DLD1 (cell line): ENCODE measurements around the gene ATP13A1.
"Not testable (repeated sequence)": the region's sequence is repeated elsewhere in the genome, so short reads cannot be mapped to it uniquely, and the experiment has no call there.

Source experiments
- in situ Hi-C: cut with HindIII; loops from 2 replicates; pipeline ENCODE4 v1.10.0; 2017; ENCODE audit warnings: low sequenced_read_pairs

The ATP13A1 gene

DNA sequence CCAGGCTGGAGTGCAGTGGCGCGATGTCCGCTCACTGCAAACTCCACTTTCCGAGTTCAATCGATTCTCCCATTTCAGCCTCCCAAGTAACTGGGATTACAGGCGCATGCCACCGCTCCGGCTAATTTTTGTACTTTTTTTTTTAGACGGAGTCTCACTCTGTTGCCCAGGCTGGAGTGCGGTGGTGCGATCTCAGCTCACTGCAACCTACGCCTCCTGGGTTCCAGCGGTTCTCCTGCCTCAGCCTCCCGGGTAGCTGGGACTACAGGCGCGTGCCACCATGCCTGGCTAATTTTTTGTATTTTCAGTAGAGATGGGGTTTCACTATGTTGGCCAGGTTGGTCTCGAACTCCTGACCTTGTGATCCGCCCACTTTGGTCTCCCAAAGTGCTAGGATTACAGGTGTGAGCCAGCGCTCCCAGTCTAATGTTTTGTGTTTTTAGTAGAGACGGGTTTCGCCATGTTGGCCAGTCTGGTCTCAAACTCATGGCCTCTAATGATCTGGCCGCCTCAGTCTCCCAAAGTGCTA lies 2.0 kb upstream of the ATP13A1 start:
- in situ Hi-C loops = not testable (repeated sequence)

DNA sequence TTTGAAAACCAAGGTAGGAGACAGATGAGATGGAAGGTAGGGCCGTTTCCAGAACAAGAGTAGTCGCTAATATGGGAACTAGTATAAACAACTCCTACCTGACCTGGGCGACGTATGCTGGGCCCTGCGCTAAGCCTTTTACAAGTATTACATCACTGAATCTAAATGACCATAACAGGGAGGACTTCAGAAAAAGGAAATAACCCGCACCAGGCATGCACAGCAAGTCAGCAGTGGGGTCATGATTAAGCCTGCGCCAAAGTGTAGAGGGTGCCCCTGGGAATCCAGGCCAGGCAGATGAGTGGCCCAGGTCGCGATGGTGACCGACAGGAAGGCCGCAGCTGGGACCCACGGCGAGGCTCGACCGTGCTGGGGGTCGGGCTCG lies 613 bp downstream of the ATP13A1 start:
- in situ Hi-C loops = no loop called here

DNA sequence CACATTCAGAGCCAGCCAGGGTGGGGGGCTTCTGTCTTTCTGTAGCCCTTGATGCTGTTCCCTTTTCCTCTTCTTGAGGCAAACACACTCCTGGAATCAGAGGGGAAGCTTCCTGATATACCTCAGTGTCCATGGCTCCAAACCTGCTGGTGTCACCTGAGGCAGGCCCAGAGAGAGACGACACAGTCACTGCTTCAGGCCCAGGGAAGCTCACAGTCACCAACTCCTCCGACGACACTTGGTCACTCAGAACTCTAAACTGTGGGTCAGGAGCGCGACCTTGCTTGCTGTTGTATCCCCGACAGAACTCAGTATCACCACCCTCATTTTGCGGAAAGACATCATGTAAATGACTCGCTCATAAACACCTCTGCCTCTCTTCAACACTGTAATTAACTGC lies 1.1 kb downstream of the ATP13A1 start:
- in situ Hi-C loops = no loop called here

DNA sequence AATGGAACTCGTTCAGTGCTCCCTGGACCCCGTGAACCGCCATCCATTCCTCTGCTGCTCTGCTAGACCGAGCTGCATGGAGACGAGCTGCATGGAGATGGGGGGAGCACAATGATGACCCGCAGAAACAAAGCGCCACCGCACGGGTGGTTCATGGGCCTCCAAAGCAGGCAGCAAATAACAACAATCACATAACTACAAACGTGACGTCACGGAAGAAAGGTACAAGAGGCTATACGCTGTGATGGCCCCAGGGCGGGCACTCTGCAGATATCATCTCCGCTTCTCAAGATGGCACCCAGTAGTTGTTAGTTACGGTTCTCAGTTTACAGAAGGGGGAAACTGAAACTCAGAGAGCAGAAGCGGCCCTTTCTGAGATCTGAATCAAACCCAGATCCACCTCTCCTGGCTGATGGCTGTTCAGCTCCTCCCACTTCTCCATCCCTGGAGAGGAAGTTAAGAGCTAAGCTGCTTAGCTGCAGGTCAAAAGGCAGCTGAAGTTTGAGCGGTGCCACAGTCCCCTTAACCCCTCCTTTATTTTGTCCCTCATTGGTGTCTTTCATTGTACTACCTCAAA lies 1.7 kb downstream of the ATP13A1 start:
- in situ Hi-C loops = no loop called here

DNA sequence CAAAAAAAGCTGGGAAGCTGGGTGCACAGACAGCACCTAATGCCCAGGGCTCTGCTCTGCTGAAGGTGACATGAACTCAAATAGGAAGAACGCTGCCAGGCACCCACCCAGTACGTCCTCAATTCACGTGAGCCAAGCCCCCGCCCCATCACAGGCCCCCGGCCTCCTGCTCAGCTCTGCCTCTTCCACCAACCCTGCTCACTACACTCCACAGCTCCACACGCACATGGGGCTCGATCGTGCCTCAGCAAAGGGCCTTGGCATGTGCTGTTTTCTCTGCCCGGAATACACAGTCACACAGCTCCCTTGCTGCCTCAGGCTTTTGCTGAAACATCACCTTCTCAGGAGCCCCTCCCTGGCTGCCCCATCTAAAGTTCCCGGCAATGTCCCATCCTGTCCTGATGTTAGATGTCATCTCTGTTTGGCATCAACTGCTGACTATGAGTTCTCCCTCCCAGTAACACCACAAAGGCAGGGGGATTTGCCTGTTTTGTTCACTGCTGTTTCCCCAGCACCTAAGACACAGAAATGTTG lies 2.3 kb downstream of the ATP13A1 start:
- in situ Hi-C loops = no loop called here

DNA sequence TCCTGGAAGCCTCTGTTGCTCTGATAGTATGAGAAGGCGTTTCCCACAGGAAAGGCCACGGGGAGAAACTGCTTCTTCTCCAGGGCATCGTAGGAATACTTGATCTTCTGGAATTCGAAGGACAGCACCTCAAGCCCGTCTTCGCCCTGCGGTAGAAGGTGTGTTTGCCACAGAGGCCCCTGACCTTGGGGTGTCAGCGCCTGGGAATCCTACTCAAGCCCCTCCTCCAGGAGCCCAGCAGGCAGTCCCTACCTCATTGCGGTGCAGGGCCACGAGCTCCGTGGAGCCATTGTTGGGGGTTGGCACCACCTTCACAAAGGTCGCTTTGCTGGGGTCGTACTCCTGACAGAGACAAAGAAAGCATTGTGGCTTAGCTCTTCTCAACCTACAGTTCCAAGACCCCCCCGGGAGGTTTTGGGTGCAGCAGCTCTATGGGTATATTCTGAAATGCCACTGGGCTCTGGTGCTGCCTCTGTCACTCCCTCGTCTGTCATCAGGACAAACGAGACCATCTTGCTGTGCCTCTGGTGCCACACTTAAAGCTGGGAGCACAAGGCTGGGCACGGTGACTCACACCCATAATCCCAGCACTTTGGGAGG lies 3.7 kb downstream of the ATP13A1 start:
- in situ Hi-C loops = no loop called here

DNA sequence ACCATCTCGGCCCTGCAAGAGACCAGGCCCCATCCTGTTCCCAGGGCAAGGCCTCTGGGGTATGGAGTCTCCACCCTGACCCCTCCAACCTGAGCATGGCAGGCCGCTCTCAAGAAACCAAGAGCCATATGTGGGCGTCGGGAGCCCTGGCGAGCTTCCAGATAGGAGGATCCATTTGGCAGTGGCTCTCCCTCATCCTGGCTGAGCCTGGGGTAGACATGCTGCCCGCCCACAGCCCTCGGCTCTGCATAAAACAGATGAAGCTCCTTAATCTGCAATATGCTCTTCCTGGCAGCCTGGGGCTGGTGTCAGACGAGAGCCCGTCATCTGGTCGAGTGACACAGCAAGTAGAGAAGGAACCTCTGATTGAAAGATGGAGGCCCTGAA lies 6.1 kb downstream of the ATP13A1 start:
- in situ Hi-C loops = no loop called here

DNA sequence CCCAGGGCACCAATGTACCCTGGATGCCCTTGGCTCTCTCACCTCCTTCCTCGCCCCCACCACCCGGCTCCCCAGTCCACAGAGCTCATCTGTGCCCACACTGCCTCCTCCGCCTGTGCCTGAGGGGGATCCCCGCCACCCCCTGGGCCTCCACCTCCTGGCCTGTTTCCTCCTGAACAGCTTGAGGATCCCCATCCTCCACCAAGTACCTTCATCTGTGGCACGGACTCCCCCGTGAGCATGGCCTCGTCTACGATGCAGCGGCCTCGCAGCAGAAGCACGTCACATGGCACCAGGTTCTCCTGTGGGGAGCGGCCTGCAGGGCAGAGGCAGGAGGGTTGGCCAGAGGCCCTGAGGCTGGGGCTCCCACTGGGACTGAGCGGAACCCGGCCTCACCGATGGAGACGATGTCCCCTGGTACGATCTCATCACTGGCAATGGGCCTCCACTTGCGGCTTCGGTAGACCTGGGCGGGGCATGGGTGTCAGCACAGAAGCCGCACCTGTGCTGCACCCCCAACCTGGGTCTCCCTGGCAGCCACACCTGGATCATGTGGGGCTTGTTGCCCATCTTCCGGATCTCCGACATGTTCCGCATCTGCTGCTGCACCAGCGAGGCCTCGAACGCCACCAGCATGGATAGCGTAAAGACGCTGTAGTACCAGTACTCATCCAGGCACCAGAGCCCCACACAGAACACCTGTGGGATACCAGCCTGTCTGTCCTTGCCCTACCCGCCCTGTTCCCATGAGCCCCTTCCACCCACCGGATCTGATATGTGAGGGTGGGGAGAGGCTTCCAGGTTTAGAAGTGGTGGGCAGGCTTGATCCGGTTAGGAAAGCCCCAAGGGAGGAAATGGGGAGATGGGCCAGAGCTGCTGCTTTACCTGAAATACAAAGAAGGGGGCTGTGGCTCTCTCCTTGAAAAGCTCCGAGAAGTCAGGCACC lies 6.8 kb downstream of the ATP13A1 start:
- in situ Hi-C loops = no loop called here

DNA sequence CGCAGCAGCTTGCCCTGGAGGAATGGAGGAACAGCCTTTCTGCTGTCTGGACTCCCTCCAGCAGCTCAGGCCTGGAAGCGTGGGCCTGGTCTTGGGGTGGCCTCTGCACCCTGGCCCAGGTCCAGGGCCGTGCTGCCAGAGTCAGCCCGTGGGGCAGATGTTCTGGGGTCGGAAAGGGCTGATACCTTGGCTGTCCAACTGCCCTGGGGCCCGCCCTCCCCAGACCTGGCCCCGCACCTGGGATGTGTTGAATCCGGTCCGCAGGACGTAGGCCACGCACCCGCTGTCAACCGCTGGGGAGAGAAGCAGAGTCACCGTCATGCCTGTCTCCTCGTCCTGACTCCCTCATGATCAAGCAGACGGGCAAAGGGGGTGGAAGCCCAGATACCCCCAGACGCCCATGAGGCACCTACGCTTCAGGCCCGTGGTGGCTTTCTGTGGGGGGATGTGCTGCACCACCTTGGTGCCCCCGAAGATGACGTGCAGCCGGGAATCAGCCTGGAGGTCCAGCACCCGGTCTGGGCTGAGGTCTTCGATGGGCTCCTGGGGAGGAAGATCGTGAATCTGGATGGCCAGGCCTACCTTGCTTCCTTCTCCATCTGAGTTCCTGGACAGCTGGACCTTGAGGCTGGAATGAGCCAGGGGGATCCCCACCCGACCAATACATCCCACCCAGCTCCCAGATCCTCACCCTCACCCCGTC lies 7.7 kb downstream of the ATP13A1 start:
- in situ Hi-C loops = no loop called here

DNA sequence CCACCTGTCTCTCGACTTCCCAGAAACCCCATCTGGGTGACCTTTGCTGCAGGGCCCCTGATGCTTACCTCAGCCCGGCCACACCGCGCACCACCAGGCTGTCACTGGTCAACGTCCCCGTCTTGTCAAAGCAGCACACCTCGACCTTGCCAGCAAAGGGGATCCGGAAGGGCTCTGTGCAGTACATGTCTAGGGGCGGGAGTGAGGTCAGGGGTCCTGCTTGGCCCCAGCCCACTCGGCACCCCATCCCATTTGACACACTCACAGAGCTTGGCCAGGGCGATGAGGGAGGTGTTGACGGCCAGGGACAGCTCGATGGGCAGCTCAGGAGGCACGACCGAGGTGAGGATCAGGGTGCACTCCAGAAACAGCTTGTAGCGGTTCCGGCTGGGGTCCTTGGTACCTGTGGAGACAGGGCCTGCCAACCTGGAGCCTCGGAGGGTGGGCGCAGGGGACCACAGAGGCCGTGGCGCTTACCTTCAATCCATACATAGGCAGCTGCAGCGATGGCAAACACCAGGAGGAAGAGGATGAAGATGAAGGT lies 8.4 kb downstream of the ATP13A1 start:
- in situ Hi-C loops = no loop called here

DNA sequence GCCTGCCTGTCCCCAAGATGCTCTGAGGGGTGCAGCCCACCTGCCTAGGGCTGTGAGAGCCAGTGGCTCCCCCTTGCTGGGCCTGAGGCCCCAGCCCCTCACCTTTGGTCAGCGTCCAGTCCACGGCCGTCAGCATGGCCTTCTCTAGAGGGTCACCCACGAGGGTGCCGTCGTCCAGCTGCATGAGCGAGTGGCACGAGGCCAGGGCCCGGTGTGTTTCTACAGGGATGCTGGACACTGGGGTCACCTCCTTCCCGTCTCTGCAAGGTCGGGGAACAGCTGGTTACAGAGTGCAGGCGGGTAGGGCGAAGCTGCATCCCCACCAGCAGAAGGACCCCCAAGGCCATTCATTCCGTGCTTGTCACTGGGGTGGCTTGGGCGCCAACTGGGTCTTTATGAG lies 9.0 kb downstream of the ATP13A1 start:
- in situ Hi-C loops = no loop called here

DNA sequence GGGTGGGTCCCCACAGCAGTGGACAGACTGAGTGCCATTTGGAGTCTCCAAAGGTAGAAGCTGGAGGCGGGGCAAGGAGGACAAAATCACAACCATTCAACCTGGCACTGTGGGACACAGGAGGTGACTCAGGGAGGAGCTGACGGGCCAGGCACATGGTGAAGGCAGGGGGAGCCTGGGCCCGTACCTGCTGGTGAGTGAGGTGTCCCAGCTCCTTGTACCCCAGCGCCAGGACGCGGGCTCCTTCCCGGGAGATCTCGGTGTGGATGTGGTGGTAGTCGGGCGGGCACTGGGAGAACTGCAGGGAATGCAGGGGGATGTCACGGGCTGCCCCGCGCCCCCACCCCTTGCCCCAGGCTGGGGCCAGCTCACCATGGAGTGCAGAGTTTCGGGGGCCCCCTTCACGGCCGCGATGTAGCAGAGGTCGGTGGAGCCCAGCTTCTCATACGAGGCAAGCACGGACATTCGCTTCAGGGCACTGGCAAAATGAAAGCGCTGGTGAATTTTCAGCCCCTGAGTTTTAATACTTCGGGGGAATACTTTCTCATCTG lies 9.8 kb downstream of the ATP13A1 start:
- in situ Hi-C loops = no loop called here

DNA sequence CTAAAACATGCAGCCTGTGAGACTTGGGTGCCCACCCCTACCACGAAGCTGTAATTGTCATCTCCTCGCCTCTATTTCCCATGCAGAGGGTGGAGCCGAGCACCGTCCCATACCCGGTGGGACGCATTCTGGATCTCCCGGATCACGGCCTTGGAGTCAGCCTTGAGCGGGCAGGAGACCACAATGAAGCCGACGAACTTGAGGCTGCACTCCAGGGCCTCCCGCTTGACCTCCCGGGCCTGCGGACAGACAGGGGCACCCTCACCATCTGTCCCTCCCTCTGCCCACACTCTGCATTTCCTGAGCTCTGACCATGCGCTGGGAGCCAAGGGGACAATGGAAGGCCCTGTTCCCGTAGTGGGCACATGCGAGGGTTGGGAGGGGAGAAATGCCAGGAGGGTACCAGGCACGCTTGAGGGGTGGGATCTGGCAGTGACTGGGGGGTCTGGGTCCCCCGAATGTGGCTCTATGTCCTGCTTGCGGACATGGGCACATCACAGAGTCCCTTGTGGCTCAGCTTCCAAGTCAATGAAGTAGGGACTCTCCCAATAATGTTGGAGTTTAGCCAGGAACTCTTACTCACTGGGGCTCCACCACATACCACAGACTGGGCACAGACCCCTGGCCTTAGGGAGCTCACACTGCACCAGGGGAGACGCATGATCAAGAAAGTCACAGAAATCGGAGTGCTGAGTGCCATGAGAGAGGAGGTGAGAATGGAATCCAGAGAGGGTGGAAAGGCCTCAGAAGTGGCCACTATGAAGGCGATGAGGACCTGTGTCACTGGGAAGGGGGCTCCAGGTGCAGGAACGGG lies 10.8 kb downstream of the ATP13A1 start:
- in situ Hi-C loops = no loop called here

DNA sequence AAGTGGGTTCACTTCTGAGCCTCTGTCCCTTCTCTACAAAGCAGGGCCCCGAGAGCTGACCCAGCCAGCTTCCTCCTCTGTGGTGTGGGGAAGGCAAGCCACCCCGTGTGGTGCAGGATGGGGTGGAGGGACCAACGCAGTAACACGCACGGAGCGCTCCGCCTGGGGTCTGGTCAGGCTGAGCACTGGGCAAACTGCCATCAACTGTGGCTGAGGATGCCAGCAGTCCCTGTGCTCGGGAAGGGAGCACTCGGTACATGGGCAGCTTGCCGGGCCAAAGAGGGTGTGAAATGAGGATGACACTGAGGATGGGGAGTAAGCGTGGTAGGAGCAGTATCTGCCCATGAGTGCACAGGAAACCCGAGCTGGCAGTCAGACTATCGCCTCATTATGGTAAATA lies 12.4 kb downstream of the ATP13A1 start:
- in situ Hi-C loops = no loop called here

DNA sequence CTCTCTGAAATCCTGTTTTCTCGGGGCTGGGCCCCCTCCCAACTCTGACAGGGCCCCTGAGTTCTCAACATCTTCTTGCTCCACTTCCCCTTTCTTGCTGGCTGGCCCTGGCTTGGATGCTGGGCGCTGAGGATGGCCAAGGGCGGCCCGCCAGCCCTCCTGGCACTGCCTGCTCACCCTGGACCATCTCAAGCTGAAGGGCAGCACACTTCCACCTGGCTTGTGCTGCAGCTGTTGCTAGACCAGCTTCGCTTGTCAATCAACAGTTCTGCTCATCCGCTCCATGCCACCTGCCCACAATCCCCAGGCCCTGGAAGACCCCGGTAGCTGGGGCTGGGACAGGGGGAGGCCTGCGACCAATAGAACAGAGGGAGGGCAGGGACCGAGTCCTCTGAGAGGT lies 13.1 kb downstream of the ATP13A1 start:
- in situ Hi-C loops = no loop called here

DNA sequence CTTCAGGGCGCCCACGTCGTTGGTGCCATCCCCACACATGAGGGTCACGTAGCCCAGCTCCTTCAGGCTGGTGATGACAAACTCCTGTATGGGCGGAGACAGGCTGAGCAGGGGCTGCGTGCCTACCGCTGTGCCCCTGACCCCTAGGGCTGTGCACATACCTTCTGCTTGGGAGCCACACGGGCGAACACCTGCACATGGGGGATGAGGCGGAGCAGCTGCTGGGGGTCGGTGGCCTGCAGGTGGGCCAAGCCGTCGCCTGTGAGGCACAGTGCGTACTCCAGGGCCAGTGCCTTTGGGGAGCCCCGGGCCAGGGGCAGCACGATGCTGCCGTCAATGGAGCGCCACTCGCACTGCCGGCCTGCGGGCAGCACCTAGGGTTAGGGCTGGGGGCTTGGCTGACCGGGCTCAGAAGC lies 13.9 kb downstream of the ATP13A1 start:
- in situ Hi-C loops = no loop called here

DNA sequence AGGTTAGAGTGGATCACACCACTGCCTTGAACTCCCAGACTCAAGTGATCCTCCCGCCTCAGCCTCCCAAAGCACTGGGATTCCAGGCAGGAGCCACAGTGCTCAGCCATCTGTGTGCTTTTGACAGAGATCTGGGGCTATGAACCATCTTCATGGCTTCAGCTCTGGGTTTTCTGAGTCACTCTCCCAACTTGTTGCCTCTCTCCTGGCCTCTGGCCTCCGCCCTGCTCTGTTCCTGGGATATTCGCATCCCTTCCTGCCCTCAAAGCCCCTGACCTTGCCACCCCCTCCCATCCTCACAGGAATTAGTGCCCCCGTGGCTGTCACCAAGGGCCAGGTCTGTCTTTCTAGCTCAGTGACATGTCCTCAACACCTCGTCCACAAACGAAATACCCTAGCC lies 14.3 kb downstream of the ATP13A1 start:
- in situ Hi-C loops = no loop called here

DNA sequence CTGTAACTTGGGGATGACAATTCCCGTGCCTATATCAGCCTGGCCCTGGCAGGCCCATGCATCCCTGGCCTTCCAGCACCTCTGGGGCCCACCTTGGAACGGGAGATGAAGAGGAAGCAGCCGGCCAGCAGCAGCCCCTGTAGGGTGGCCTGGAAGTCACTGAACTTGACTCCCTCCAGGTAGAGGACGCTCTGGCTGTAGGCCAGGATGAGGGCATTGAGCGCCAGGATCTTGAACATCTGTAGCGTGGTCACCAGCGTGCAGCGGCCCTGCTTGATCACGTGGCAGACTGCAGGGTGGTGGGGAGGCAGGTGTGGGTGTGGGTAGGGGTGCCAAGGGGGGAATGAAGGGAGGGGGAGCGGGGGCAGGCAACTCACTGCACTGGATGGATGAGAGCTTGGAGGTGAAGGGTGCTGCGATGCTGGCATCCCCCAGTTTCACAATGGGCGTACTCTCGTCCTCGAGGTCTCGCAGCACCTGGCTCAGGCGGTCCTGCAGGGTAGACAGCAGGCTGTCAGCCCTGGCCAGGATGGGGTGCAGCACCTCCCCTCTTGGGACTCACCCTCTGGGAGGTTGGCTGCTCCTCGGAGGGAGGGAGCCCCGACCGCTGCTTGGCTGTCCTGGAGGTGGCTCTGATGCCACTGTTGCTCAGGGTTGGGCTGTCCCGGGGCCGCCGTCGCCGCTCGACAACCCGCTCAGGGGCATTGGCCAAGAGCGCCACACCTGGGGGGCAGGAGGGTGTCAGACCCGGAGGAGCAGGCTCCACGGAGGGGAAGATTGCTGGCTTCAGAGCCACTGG lies 16.2 kb downstream of the ATP13A1 start:
- in situ Hi-C loops = no loop called here
